GM18873 (cell line): ENCODE results near the gene C2CD5.
"Not testable (repeated sequence)": the region's sequence is repeated elsewhere in the genome, so short reads cannot be mapped to it uniquely, and the experiment has no call there.

ENCODE experiments used
- ATAC-seq: cut with Tn5 transposase; IDR thresholded peaks from one replicate; pipeline ENCODE4 v1.9.1; 2021; ENCODE audit warnings: mild to moderate bottlenecking, moderate library complexity, moderate number of reproducible peaks; ENCODE audit not compliant: unreplicated experiment, low FRiP score

Gene C2CD5

DNA sequence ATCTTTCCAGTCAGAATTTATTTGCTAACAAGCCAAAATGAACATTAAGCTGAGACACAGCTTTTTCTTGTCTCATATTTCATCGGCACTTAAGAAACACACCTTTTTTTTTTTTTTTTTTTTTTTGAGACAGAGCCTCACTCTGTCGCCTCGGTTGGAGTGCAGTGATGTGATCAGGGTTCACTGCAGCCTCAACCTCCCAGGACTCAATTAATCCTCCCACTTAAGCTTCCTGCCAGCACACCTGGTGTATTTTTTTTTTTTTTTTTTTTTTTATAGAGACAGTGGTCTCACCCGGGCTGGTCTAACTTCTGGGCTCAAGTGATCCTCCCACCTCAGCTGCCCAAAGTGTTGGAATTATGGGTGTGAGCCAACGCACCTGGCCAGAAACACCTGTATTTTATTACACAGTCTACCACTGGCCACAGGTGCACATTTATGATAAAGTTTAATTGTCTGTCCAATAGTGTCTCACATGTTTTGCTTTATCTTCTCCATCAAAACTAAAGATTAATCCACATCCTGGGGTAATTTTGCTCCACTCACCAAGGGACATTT lies 62.7 kb downstream of the C2CD5 start:
- ATAC-seq = no peak

DNA sequence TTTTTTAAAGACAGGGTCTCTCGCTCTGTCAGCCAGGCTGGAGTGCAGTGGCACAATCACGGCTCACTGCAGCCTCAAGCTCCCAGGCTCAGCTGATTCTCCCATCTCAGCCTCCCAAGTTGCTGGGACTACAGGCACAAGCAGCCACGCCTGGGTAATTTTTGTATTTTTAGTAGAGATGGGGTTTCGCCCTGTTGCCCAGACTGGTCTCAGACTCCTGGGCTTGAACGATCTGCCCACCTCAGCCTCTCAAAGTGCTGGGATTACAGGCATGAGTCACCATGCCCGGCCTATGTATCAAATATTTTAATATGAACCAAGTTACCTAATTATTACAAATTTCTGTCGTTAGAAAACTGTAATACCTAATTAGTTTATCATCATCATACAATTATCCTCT lies 63.5 kb downstream of the C2CD5 start:
- not testable (repeated sequence) for ATAC-seq

DNA sequence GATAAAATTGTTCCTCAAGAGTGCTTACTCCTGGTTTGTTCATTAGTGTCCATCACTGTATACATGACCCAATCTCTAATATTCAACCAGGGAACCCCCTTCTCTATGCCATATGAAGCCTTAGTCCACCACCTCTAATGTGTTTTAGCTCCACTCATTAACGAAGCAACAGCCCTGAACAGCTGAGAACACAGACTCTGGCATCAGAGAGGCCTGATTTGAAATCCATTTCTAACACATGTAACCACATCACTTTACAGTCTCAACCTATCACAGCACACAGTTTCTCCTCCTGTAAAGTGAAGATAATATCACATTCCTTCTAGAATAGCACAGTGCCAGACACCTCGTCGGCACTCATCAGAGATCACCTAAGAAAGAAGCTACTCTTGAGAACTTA lies 64.3 kb downstream of the C2CD5 start:
- ATAC-seq = no peak

DNA sequence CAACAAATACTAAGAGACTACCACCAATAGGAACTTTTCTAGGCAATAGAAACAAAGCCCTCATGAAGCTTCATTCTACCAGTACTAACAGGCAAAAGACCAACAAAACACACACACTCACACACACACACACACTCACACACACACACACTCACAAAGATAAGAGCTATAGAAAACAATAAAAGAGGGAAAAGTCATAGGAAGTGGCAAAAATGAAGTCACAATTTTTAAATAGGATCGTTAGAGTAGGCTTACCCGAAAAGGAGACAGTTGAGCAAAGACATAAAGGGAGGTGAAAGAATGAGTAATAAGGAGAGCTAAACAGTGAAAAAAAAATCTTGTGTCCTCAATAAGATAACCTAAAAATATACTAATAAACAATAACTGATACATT lies 66.5 kb downstream of the C2CD5 start:
- no peak for ATAC-seq

DNA sequence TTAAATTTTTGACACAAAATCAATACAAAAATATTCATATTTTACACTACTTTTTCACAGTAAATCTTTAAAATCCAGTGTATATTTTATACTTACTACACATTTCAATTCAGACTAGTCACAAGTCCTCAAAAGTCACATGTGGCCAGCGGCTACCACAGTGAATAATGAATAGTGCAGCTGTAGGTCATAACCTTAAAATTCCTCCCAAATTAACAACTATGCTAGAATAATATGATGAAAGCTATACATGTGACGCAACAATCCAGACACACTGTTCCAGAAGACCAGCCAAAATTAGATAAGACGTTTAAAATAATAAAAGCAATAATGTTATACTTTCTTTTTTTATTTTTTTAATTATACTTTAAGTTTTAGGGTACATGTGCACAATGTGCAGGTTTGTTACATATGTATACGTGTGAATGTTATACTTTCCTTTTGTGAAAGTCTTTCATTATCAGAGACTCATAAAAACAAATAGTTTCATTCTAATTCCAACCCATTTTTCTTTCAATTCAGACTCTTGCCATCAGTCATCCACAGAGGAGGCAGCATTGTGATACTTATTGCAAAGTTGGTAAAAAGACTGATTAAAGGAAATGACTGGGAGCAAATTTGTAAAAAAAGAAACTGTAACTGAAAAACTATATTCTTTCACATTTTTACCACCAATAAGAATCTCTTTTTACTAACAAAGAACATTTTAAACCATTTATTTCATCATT lies 67.0 kb downstream of the C2CD5 start:
- ATAC-seq = no peak

DNA sequence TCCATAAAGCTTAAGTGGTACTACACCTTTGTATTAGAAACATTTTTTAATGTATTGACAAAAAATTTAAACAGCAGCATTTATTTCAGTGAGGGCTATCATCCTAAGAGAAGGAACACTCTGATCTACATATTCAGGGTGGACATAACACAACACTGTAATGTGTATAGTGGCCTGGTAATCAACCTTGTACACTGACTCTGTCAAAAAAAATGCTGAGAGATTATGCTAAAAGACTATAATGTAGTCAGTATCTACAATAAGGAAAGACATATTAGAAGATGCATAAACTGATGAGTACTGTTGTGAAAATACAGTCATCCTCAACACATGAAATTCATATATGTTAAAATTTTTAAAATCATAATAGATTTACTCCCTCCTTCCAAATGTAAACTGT lies 68.2 kb downstream of the C2CD5 start:
- no peak for ATAC-seq

DNA sequence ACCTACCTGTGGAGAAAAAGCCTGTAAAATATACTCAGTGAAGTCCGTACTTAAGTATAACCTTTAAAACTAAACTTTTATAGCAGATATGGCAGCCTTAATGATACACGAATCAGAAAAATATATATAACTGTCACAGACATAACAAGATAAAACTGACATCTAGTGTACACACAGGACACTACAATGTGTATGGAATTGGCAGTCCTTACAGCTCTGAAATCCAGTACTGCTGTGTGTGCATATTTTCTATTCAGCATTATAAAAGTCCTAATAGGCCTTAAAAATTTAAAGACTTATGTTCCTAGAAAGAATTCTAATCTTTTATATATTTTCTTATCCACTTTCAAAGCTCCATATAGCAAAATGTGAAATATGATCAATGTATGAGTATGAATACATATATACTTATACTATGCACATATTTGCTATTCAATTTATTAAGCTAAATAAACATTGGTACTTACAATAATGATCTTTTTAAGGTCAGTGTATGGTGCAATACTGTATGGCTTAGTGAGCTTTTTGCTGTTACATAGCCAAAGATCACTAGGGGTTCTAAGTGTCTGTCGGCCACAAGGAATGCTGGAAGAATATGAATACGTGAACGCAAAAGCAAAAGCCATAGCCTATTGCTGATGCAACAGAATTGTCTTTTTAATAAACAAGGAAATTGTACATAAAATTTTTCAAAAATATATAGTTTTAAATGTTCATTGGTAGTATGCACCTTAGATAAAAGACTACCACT lies 69.2 kb downstream of the C2CD5 start:
- ATAC-seq = no peak

DNA sequence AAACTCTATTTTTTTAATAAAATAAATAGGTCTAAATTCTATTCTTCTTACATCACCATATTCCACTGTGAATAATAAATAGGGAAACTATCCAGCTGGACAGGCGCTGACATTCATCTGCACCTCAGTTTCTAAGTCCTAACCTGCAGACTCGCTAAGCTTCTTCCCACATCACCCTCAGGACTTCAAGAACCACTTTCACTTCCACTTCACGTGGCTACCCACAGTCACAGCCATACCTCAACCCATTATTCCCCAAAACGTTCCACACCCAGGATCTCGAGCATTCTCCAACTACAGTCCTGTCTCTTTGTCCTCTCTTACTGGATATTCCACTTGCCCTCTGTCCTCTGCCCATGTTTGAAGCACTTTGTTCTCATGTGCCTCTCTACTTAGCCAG lies 71.1 kb downstream of the C2CD5 start:
- ATAC-seq = peak; percentile 48

DNA sequence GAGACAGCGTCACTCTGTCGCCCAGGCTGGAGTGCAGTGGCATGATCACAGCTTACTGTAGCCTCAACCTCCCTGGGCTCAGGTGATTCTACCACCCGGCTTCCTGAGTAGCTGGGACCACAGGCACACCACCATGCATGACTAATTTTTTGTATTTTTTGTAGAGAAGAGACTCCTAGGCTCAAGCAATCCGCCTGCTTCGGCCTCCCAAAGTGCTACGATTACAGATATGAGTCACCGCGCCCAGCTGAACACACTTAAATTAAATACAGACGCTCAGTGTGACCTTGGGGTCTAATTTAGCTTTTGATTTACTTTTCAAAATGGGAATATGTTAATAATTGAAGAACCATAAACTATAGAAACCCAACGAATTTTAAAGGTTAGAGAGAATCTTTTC lies 77.2 kb downstream of the C2CD5 start:
- no peak for ATAC-seq

DNA sequence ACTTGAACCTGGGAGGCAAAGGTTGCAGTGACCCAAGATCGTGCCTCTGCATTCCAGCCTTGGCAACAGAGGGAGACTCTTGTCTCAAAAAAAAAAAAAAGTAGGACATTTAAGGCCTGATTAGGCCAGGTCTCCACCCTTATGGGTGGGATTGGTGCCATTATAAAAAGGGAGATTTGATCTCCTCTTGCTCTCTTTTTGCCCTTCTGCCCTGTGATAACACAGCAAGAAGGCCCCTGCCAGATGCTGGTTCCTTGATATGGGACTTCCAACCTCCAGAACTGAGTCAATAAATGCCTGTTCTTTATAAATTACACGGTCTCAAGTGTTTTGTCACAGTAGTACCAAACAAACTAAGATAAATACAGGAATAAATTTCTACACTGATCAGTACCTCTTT lies 81.0 kb downstream of the C2CD5 start:
- no peak for ATAC-seq

DNA sequence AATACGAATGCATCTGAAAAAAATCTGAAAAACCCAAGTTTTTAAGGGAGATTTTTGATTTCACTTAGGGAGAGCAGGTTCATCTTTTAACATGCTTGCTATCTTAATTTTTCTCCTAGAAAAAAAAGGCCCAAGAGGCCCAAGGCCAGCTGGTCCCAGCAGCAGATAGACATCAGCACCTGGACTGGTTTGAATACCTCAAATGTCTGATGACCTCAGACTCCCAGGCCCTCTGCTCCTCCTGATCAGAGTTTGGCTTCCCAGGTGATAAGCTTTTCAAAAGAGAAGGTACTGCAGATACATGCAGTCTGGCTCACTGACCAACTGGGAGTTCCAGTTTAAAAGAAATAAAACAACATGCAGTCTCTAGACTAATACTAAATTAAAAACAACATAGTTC lies 82.6 kb downstream of the C2CD5 start:
- ATAC-seq = no peak

DNA sequence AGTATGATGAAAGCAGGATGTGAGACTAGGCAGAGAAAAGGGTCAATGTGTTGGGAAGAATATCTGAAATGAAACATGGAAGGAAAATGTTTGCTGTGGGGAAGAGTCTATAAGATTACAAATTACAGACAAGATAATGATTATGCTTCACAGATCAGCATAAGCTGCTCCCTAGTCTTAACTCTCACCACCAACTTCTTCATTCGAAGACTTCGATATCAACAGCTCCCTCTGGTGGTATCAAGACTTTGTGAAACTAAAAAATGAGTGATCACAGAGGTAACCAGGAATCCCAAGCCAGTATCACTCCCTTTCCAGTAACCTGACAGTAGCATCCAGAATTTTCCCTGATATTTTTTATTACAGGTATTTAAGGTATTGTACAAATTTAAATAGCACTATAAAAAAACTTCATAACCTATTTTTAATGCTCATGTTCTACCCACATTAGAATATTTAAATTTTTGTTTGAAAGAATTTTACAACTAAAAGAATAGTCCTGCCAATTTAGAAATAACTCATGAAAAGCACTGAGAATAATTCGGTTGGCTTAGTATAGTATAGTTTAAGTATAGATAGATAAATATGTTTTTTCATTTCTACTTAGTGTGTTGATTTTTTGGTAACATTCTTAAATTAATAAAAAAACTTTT lies 84.4 kb downstream of the C2CD5 start:
- peak; percentile 62 for ATAC-seq

DNA sequence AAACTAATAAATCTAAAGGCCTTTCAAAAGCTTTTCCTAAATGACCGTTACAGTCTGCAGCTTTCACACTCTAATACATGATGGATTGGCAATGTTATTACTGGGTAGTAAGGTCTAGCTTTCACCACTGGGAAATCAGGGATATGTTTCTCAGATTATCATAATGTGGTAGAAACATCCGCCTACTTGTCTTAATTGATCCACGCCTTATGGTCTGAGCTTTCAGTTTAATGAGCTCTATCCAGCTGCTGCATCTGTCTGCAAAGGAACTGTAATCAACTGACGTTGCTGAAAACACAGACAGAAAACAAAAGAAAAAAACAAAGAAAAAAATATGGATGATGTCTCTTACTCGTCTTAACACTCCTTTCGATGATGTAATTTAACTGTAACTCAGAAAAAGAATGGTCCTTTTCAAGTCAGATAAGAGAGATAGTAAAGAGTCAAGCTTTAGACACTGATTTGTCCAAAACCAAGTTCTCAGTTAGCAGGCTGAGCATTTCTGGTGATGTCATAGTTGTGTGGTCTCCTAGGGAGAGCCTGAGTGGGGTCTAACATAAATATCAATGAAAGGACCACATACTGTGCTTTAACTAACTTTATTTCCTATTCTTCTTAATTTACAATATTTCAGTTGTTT lies 85.9 kb downstream of the C2CD5 start:
- no peak for ATAC-seq

DNA sequence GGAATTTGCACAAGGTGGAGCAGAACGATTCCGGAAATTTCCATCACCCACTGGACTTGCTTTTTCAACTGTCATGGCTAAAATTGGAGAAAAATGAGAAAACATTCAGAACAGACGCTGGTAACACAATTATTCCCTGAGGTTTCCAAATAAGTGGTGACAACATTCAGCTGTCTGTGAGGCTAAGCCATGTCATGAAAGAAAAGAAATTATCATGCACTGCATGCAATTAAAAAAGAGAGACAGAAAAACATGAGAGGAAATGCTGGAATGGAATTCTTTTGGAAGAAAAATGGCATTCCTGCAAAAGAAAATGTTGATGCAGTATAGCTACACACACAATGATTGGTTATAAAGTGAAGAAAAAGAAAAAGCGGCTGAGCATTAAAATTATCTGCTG lies 87.3 kb downstream of the C2CD5 start:
- ATAC-seq = no peak

DNA sequence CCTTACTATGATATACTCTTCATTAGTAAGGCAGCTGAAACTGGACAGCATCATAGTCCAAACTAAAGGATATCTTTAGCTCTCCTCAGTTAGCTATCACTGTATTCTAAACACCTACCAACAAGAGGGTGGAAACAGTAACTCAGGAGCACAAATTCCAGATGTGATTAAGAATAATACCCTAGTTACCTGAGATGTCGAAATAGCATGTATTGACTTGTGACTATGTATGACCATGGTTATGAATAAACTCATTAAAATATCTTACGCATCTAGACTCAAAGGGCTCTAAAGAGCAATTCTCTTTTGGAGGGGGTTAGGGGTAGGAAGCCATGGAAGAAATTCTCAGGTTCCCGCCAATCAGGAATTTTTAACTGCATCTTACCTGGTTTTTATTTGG lies 90.8 kb downstream of the C2CD5 start:
- no peak for ATAC-seq

DNA sequence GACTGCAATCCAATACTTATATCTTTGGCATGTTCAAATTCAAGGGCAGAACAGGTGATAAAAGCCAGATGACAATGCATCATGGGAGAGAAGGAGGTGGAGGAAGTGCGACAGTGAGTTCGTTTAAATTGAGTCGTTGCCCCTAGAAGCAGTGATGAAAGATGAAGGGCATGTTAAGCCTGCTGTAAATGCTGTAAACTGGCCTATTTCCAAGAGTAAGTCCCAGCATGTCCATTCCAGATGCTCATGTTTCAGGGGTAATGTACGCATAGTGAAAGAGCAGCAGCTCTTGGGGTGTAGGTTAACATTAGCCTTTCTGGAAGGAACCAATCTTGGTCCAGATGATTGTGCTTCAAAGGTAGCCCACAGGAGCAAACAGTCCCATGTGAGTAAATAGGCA lies 97.1 kb downstream of the C2CD5 start:
- no peak for ATAC-seq

DNA sequence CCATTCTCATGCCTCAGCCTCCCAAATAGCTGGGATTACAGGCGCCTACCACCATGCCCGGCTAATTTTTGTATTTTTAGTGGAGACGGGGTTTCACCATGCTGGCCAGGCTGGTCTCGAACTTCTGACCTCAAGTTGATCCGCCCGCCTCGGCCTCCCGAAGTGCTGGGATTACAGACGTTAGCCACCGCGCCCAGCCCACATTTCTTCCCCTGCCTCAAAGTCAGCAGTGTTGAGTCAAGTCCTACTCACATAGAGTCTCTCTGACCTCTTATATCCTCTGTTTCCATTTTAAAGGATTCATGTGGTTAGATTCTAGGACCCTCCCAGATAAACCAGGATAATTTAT lies 100.1 kb downstream of the C2CD5 start:
- not testable (repeated sequence) for ATAC-seq

DNA sequence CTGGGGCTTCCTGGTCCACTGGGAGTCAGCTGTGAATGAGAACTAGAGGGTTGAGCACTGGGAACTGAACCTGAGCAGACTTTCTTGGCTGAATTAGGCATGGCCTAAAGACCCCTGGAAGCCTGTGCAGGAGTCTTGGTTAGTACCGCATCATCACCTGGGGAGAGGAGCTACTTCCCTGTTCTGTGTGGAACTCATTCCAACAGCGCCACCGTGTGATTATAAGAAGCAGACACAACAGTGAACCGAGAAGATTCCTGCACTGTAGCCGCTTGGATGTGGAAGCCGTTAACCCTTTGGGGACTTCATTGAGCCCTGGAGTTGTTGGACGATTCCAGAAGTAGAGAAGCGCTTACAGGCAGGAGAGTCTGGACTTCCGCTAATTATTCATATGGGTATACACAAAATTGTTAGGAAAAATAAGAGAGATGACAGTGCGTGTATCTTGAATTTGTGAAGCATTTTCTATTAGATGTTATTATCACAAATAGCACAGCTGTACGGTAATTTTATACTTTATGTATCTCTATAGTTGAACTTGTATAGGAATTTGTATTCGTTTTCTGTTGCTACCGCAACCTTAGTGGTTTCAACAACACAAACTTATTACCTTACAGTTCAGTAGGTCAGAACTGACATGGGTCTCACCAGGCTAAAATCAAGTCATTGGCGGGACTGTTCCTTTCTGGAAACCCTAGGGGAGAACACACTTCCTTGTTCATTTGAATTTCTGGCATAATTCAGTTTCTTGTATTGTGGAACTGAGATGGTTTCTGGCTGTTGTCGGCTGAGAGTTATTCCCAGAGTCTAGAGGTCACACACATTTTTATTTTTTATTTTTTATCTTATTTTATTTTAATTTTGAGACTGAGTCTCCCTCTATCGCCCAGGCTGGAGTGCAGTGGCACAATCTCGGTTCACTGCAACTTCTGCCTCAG lies 100.7 kb downstream of the C2CD5 start:
- peak; percentile 99 for ATAC-seq

DNA sequence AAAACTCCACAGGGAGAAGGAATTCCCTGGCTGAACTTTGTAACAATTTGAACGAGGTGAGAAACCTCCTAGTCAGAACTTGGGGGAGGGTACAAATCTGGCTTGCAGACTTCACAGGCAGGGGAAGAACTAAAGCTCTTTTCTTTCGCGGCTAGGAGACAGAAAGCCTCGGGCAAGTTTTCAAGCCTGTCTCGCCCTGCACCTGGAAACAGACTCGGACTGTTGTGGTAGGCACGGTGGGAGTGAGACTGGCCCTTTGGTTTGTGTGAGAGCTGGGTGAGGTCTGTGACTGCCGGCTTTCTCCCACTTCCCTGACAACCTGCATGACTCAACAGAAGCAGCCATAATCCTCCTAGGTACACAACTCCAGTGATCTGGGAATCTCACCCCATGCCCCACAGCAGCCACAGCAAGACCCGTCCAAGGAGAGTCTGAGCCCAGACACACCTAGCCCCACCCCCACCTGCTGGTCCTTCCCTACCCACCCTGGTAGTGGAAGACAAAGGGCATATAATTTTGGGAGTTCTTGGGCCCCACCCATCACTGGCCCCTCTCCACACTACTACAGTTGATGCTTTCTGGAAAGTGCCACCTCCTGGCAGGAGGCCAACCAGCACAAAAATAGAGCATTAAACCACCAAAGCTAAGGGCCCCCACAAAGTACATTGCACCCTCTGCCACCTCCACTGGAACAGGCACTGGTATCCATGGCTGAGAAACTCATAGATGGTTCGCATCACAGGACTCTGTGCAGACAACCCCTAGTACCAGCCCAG lies 107.1 kb downstream of the C2CD5 start:
- no peak for ATAC-seq
